Measurements from ENCODE around the gene ACSS3.

ACSS3 gene

GRCh38 chr12:81089412-81089811 lies 11.5 kb downstream of the ACSS3 start:
- TF ChIP-seq CTCF (IDR thresholded peaks at IDR 0.05; ENCODE audit: low read length), result no peak
- no peak for TF ChIP-seq EZH2 (IDR thresholded peaks at IDR 0.05; ENCODE audit: borderline replicate concordance, low read length)
- Histone ChIP-seq H3K79me2 (ENCODE audit: insufficient read depth, low read length) (no peaks in the 10 kb centered on the region), H3K9me2 (ENCODE audit: low read depth, low read length) (no peaks in the 10 kb centered on the region), H4K20me1 (ENCODE audit: insufficient read depth, low read length) (no peaks in the 10 kb centered on the region), H3K4me3 (ENCODE audit: low read depth, low read length, poor library complexity, severe bottlenecking) (no peak overlapping the region), H3K36me3 (ENCODE audit: insufficient read depth, low read length) (no peaks in the 10 kb centered on the region), H3K27me3 (ENCODE audit: insufficient read depth, low read length) (no peaks in the 10 kb centered on the region), H3K4me1 (ENCODE audit: insufficient read depth, low read length, severe bottlenecking) (no peaks in the 10 kb centered on the region), H3K27ac (ENCODE audit: low read depth, low read length, poor library complexity, severe bottlenecking) (no peak overlapping the region), H3K9me3 (ENCODE audit: low read length) (no peaks in the 10 kb centered on the region), H3F3A (ENCODE audit: insufficient read depth, low read length) (no peaks in the 10 kb centered on the region), H3K9ac (ENCODE audit: low read length) (no peak overlapping the region), H2AFZ (ENCODE audit: low read length) (no peak overlapping the region), H3K4me2 (ENCODE audit: low read length) (no peak overlapping the region)

GRCh38 chr12:81092053-81092452 lies 14.2 kb downstream of the ACSS3 start:
- H3K9me2 ChIP-seq (ENCODE audit: low read depth, low read length), result no peaks in the 10 kb centered on the region
- no peak overlapping the region for H3K27ac ChIP-seq (ENCODE audit: low read depth, low read length, poor library complexity, severe bottlenecking)
- no peaks in the 10 kb centered on the region for H3F3A ChIP-seq (ENCODE audit: insufficient read depth, low read length)
- H3K9ac ChIP-seq (ENCODE audit: low read length), result no peak overlapping the region
- H3K27me3 ChIP-seq (ENCODE audit: insufficient read depth, low read length), result no peaks in the 10 kb centered on the region
- H2AFZ ChIP-seq (ENCODE audit: low read length), result no peak overlapping the region
- no peaks in the 10 kb centered on the region for H4K20me1 ChIP-seq (ENCODE audit: insufficient read depth, low read length)
- no peak overlapping the region for H3K4me2 ChIP-seq (ENCODE audit: low read length)
- no peaks in the 10 kb centered on the region for H3K79me2 ChIP-seq (ENCODE audit: insufficient read depth, low read length)
- no peak overlapping the region for H3K4me3 ChIP-seq (ENCODE audit: low read depth, low read length, poor library complexity, severe bottlenecking)
- no peaks in the 10 kb centered on the region for H3K4me1 ChIP-seq (ENCODE audit: insufficient read depth, low read length, severe bottlenecking)
- TF ChIP-seq CTCF (IDR thresholded peaks at IDR 0.05; ENCODE audit: low read length) (no peak), EZH2 (IDR thresholded peaks at IDR 0.05; ENCODE audit: borderline replicate concordance, low read length) (no peak)
- H3K36me3 ChIP-seq (ENCODE audit: insufficient read depth, low read length), result no peaks in the 10 kb centered on the region
- no peaks in the 10 kb centered on the region for H3K9me3 ChIP-seq (ENCODE audit: low read length)

GRCh38 chr12:81094718-81095360 lies 17.0 kb downstream of the ACSS3 start:
- Histone ChIP-seq H3F3A (ENCODE audit: insufficient read depth, low read length) (no peaks in the 10 kb centered on the region), H3K27me3 (ENCODE audit: insufficient read depth, low read length) (no peaks in the 10 kb centered on the region), H3K36me3 (ENCODE audit: insufficient read depth, low read length) (no peaks in the 10 kb centered on the region), H3K79me2 (ENCODE audit: insufficient read depth, low read length) (no peaks in the 10 kb centered on the region), H4K20me1 (ENCODE audit: insufficient read depth, low read length) (no peaks in the 10 kb centered on the region), H3K9me2 (ENCODE audit: low read depth, low read length) (no peaks in the 10 kb centered on the region), H3K4me2 (ENCODE audit: low read length) (no peak overlapping the region), H3K4me3 (ENCODE audit: low read depth, low read length, poor library complexity, severe bottlenecking) (no peak overlapping the region), H3K4me1 (ENCODE audit: insufficient read depth, low read length, severe bottlenecking) (no peaks in the 10 kb centered on the region), H3K9ac (ENCODE audit: low read length) (no peak overlapping the region), H2AFZ (ENCODE audit: low read length) (no peak overlapping the region), H3K9me3 (ENCODE audit: low read length) (no peaks in the 10 kb centered on the region), H3K27ac (ENCODE audit: low read depth, low read length, poor library complexity, severe bottlenecking) (no peak overlapping the region)
- TF ChIP-seq EZH2 (IDR thresholded peaks at IDR 0.05; ENCODE audit: borderline replicate concordance, low read length) (no peak), CTCF (IDR thresholded peaks at IDR 0.05; ENCODE audit: low read length) (no peak)
